Activated T-helper 17 cell treated with anti-CD3 and anti-CD28 coated beads, Interleukin-2, amount 50 U/mL, for 72 hours (primary cell): ENCODE results near the gene PDXDC1. TPM values are rescaled to one million over a fixed set of nuclear protein-coding genes. Genes with fewer than 3 reads are reported as not detected.
"Not testable (repeated sequence)": the region's sequence is repeated elsewhere in the genome, so short reads cannot be mapped to it uniquely, and the experiment has no call there.

ENCODE experiments used
- ATAC-seq: fragments of 150-1000 bp; cut with Tn5 transposase; replicated peaks from 2 replicates; pipeline ENCODE4 v1.10.0; 2021; ENCODE audit warnings: mild to moderate bottlenecking, moderate library complexity
- H3K27ac Mint-ChIP-seq: one replicate; pipeline ENCODE4 v1.8.0; 2022; ENCODE audit warnings: mixed read lengths
- H3K27me3 Mint-ChIP-seq: one replicate; pipeline ENCODE4 v1.8.0; 2022; ENCODE audit warnings: mixed read lengths
- H3K36me3 Mint-ChIP-seq: one replicate; pipeline ENCODE4 v1.8.0; 2022; ENCODE audit warnings: low read depth, mild to moderate bottlenecking, mixed read lengths
- H3K4me1 Mint-ChIP-seq: one replicate; pipeline ENCODE4 v1.8.0; 2022; ENCODE audit warnings: mixed read lengths
- H3K4me3 Mint-ChIP-seq: one replicate; pipeline ENCODE4 v1.8.0; 2022; ENCODE audit warnings: mild to moderate bottlenecking, mixed read lengths
- H3K9me3 Mint-ChIP-seq: one replicate; pipeline ENCODE4 v1.8.0; 2022; ENCODE audit warnings: mixed read lengths
- total RNA-seq, 2 donors: library from RNA; stranded (reverse); gene quantifications; one replicate each; pipeline ENCODE4 v1.2.3, GENCODE V29; 2022

Gene PDXDC1
- total RNA-seq, 2 donors from 2014 or later, result 49.8 to 60.8 TPM

DNA sequence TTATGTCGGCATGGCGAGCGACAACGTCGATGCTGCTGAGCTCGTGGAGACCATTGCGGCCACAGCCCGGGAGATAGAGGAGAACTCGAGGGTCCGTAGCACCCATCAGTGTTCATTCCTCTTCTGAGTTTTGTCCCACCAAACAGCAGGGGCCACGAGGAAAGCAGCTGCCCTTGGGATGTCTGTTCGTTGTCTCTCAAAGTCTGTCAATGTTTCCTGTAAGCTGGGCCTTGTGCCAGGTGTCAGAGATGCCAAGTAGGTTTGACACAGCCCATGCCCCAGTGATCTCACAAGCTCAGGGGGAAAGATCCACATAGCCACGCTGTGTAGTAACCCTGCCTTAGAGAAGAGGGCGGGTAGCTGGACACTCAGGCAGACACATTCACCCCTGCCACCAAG, 58.5 kb downstream of the PDXDC1 start:
- Mint-ChIP-seq H3K27me3 (no peaks in the 10 kb centered on the region), H3K36me3 (peaks cover 87% of the 10 kb centered on the region), H3K9me3 (no peaks in the 10 kb centered on the region), H3K27ac (no peak overlapping the region), H3K4me1 (peaks cover 7% of the 10 kb centered on the region), H3K4me3 (no peak overlapping the region)
- no peak for ATAC-seq

DNA sequence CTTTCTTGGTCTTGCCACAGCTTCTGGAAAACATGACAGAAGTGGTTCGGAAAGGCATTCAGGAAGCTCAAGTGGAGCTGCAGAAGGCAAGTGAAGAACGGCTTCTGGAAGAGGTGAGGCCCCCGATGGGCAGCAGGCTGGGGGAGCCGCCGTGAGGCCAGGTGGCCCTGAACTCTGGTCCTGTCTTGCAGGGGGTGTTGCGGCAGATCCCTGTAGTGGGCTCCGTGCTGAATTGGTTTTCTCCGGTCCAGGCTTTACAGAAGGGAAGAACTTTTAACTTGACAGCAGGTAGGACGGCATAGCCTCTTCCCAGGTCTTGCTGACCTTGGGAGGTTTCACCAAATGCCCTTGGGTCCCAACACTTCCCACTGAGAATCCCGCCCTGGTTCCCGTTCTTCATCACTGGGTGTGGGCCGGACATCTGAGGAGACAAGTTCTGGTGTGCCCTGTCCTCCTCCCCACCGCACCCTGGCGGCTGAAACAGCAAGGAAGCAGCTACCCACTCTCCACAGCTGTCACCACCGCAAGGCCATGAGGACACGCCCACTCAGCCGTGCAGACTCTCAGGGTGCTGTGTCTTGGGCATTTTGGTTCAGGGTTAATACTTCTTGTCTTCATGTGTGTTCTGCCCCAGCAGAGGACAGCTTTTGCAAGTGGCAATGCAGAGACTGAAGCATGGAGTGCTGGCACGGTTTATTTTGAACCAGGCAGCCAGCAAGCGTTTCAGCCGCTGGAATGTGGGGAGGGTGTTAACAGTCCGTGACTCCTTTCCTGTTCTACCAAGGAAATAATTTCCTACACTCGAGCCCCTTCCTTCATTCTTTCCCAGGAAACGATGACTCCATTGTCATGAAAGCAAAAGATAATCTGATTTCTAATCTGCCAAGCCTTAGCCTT, 59.7 kb downstream of the PDXDC1 start:
- H3K4me1 Mint-ChIP-seq, result peaks cover 7% of the 10 kb centered on the region
- no peaks in the 10 kb centered on the region for H3K9me3 Mint-ChIP-seq
- no peak overlapping the region for H3K4me3 Mint-ChIP-seq
- H3K36me3 Mint-ChIP-seq, result peaks cover 88% of the 10 kb centered on the region
- no peak overlapping the region for H3K27ac Mint-ChIP-seq
- ATAC-seq, result no peak
- no peaks in the 10 kb centered on the region for H3K27me3 Mint-ChIP-seq

DNA sequence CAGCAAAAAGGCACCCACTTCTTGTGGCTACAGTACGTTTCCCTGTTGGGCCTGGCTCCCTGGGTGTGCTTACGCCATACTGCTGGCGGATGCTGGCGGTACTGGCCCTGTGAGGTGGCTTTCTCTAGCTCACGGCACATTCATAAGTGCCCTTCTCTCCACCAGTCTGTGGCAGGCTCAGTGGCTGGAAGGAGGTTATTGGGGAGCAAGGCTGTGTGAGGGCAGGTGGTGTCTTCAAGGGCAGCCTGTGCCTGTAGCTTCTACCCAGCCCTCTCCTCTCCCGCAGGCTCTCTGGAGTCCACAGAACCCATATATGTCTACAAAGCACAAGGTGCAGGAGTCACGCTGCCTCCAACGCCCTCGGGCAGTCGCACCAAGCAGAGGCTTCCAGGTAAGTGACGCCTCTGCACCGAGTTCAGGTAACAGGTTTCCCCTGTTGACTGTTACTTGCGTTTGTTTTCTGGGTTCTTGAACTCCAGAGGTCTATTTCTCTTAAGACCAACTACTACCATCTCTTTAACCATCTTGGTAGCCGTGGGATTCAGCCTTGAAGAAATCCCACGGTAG, 60.4 kb downstream of the PDXDC1 start:
- H3K4me3 Mint-ChIP-seq, result no peak overlapping the region

DNA sequence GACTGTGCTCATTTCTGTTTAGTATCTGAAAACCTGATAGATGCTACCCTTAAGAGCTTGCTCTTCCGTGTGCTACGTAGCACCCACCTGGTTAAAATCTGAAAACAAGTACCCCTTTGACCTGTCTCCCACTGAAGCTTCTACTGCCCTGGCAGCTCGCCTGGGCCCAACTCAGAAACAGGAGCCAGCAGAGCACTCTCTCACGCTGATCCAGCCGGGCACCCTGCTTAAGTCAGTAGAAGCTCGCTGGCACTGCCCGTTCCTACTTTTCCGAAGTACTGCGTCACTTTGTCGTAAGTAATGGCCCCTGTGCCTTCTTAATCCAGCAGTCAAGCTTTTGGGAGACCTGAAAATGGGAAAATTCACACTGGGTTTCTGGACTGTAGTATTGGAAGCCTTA, 62.2 kb downstream of the PDXDC1 start:
- Mint-ChIP-seq H3K9me3 (no peaks in the 10 kb centered on the region), H3K27me3 (no peaks in the 10 kb centered on the region), H3K36me3 (peaks cover 92% of the 10 kb centered on the region), H3K4me3 (no peak overlapping the region), H3K27ac (no peak overlapping the region), H3K4me1 (no peaks in the 10 kb centered on the region)
- no peak for ATAC-seq

More for the DNA sequence above, 60.4 kb downstream of the PDXDC1 start:
- Mint-ChIP-seq H3K4me1 (peaks cover 7% of the 10 kb centered on the region), H3K36me3 (peaks cover 96% of the 10 kb centered on the region), H3K27me3 (no peaks in the 10 kb centered on the region), H3K9me3 (no peaks in the 10 kb centered on the region), H3K27ac (no peak overlapping the region)
- ATAC-seq, result no peak

DNA sequence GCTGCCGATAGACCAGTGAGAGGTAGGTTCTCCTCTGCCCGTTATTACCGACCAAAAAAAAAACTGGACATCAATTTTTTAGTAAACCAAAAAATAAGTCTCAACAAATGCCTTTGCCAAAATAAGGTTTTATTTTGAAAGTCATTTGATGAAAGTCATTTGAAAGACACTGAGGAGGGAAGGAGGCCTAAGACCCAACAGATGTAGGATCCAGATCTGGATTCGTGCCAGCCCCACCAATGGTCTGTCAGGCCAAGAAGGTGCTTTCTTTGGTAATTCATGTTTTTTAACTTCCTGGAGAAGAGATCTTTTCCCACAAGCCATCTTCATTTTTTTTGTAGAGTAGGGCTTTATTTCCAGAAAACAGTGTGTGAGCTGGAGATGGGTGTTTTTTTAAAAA, 62.9 kb downstream of the PDXDC1 start:
- peaks cover 90% of the 10 kb centered on the region for H3K36me3 Mint-ChIP-seq
- no peaks in the 10 kb centered on the region for H3K4me1 Mint-ChIP-seq
- H3K4me3 Mint-ChIP-seq, result no peak overlapping the region
- H3K27ac Mint-ChIP-seq, result no peak overlapping the region
- no peak for ATAC-seq
- no peaks in the 10 kb centered on the region for H3K9me3 Mint-ChIP-seq
- no peaks in the 10 kb centered on the region for H3K27me3 Mint-ChIP-seq

DNA sequence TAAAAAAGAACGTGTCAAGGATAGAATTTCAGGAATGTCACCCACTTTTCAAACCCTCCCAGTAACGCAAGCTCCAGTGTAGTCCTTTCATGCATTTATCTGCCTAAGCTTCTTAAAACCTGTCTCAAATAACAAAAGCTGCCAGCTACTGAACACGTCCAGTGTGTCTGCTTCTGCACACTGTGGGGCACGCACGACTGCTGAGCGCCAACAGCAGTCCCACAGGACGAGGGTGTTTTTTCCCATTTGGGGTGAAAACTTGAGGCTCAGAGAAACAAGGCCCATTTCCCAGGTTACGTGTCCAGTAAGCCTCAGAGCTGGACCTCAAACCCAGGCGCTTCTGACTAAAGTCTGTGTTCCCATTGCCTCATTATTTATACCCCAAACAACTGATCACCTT, 63.9 kb downstream of the PDXDC1 start:
- Mint-ChIP-seq H3K9me3 (no peaks in the 10 kb centered on the region), H3K27ac (no peak overlapping the region), H3K4me1 (no peaks in the 10 kb centered on the region), H3K4me3 (no peak overlapping the region), H3K27me3 (no peaks in the 10 kb centered on the region), H3K36me3 (peaks cover 89% of the 10 kb centered on the region)
- ATAC-seq, result no peak

DNA sequence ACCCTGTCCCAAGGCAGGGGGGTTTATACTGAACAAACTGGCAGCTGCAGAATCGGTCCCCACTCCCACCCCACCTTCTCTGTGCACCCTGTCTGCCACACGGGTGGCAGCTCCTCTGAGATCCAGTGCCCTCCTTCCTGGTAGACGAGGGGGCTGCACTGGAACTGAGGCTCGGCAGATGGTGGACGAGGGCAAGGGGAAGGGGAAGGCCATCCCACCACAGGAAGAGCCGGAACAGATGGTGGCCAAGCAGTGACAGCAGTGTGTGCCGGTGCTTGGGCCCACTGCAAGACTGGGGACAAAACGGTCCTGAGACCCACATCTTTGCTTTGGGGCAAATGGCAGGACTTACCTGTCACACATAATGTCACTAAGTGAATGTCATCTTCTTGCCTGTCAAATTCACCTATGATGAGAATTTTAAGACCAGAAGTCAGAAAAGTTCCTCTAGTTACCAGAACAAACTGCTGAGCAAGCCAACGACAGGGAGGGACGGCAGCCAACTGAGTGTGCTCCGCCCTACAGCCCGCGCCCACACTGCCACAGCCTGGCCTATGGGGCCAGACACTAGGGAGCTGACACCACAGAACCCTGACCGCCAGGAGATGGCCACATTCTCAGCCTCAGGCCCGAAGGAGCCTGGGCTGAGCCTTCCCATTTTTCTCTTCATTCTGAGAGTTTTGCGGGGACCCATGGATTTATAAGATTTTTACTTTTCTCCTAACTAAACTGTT, 66.6 kb downstream of the PDXDC1 start:
- H3K4me3 Mint-ChIP-seq, result no peak overlapping the region
- H3K4me1 Mint-ChIP-seq, result no peaks in the 10 kb centered on the region
- H3K27ac Mint-ChIP-seq, result no peak overlapping the region
- no peaks in the 10 kb centered on the region for H3K9me3 Mint-ChIP-seq
- ATAC-seq, result no peak
- peaks cover 89% of the 10 kb centered on the region for H3K36me3 Mint-ChIP-seq
- no peaks in the 10 kb centered on the region for H3K27me3 Mint-ChIP-seq

DNA sequence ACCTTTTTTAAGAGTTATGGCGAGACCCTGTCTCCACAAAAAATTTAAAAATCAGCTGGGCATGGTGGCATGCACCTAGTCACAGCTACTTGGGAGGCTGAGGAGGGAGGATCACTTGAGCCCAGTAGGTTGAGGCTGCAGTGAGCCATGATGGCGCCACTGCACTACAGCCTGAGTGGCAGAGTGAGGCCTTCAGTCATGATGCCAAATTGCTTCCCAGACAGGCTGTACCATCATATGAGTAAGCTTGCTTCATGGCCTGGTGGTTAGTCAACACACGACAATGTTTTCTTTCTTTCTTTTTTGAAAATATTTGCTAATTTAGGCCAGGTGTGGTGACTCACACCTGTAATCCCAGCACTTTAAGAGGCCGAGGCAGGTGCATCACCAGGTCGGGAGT, 68.5 kb downstream of the PDXDC1 start:
- Mint-ChIP-seq H3K27me3 (no peaks in the 10 kb centered on the region), H3K36me3 (peaks cover 79% of the 10 kb centered on the region), H3K4me1 (peaks cover 5% of the 10 kb centered on the region), H3K9me3 (no peaks in the 10 kb centered on the region), H3K4me3 (no peak overlapping the region), H3K27ac (peak overlapping the region; percentile 30)
- no peak for ATAC-seq

DNA sequence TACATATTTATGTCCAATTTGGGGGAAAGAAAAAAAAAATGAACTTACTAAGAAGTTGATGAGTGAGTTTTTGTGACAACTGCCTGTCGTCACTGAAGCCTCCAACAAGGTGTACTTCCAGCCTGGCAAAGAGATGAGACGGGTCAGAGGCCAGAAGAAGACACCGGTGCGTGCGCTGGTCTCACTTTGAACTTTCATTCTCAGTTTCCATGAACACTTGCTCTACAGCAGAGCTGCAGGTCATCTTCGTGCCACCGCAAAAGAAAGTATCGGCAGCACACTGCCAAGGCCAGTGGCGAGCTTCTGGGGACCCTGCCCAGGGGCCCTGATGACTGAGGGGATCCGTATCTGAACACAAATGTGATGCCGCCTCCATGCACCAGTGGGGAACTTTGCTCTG, 69.5 kb downstream of the PDXDC1 start:
- no peak overlapping the region for H3K4me3 Mint-ChIP-seq
- no peak for ATAC-seq
- H3K9me3 Mint-ChIP-seq, result no peaks in the 10 kb centered on the region
- peaks cover 5% of the 10 kb centered on the region for H3K4me1 Mint-ChIP-seq
- H3K27me3 Mint-ChIP-seq, result no peaks in the 10 kb centered on the region
- peaks cover 70% of the 10 kb centered on the region for H3K36me3 Mint-ChIP-seq
- no peak overlapping the region for H3K27ac Mint-ChIP-seq

DNA sequence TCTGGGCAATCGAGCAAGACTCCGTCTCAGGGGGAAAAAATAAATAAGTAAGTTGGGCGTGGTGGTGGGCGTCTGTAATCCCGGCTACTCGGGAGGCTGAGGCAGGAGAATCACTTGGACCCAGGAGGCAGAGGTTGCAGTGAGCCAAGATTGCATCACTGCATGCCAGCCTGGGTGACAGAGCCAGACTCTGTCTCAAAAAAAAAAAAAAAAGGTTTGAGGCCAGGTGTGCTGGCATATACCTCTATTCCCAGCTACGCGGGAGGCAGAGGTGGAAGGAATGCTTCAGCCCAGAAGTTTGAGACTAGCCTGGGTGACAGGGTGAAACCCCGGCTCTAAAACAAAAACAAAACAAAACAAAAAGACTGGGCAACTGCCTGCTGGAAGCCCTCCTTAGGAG, 70.4 kb downstream of the PDXDC1 start:
- ATAC-seq, H3K27ac Mint-ChIP-seq, H3K4me3 Mint-ChIP-seq, H3K9me3 Mint-ChIP-seq, H3K27me3 Mint-ChIP-seq, H3K4me1 Mint-ChIP-seq: not testable (repeated sequence)
- H3K36me3 Mint-ChIP-seq, result peaks cover 60% of the 10 kb centered on the region

DNA sequence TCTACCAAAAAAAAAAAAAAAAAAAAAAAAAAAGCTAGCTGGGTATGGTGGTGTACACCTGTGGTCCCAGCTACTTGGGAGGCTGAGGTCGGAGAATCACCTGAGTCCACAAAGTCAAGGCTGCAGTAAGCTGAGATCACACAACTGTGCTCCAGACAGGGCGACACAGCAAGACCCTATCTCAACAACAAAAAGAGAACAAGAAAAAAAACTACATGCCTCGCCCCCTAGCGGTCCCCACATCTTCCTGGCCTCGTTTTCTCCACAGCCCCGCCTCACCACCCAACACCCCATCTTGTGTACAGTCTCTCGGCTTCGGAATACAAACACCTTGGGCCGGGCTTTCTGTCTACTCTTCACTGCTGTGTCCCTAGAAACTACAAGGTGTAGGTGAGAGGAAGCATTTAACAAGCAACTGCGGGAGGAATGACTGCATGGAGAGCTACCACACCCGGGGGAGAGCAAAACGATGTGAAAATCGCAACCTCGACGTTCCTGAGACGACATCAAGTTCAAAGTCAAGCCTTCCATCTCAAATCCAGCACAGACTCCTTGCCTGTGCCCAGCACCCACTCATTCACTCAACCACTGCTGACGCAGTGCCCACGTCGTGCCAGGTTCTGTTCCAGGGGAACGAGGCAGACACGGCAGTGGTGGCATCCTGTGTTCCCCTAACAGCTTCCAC, 72.0 kb downstream of the PDXDC1 start:
- Mint-ChIP-seq H3K36me3 (peaks cover 51% of the 10 kb centered on the region), H3K27ac (peak overlapping the region; percentile 73), H3K4me1 (peaks cover 7% of the 10 kb centered on the region), H3K27me3 (no peaks in the 10 kb centered on the region), H3K9me3 (no peaks in the 10 kb centered on the region), H3K4me3 (no peak overlapping the region)
- no peak for ATAC-seq

DNA sequence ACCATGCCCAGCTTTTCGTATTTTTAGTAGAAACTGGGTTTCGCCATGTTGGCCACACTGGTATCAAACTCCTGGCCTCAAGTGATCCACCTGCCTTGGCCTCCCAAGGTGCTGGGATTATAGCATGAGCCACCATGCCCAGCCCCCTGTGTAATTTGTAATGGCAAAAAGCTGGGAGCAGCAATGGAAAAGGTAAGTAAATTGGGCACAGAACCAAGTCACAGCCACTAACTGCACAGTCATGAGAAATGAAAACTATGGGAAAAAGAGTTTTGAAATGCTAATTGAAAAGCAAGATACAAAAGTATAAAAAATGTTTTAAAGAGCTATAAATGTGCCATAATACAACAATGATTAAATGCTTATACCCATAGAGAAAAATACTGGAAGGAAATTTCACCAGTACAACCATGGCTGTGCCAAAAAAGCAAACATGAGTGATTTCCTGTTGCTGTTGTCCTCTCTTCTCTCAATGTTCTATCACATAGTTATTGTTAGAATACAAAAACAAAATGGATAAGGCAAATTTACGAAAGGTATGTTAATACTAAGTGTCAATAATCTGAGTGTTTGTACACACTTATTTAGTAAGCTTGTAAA, 74.9 kb downstream of the PDXDC1 start:
- Mint-ChIP-seq H3K36me3 (peaks cover 26% of the 10 kb centered on the region), H3K4me3 (no peak overlapping the region), H3K27ac (no peak overlapping the region), H3K27me3 (no peaks in the 10 kb centered on the region), H3K4me1 (peaks cover 19% of the 10 kb centered on the region), H3K9me3 (no peaks in the 10 kb centered on the region)
- ATAC-seq, result no peak

DNA sequence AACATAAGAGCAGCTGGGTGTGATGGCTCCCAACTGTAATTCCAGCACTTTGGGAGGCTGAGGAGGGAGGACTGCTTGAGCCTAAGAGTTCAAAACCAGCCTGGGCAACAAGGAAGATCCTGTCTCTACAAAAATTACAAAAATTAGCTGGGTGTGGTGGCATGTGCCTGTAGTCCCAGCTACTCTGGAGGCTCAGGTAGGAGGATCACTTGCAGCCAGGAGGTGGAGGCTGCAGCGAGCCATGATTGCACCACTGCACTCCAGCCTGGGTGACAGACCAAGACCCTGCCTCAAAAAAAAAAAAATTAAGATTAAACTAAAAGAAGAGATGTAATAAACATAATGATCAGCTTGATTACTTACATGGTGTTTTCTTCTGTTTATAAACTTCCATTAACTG, 75.6 kb downstream of the PDXDC1 start:
- not testable (repeated sequence) for H3K27ac Mint-ChIP-seq, H3K4me3 Mint-ChIP-seq, ATAC-seq, H3K27me3 Mint-ChIP-seq, H3K9me3 Mint-ChIP-seq
- peaks cover 20% of the 10 kb centered on the region for H3K36me3 Mint-ChIP-seq
- H3K4me1 Mint-ChIP-seq, result peaks cover 23% of the 10 kb centered on the region

DNA sequence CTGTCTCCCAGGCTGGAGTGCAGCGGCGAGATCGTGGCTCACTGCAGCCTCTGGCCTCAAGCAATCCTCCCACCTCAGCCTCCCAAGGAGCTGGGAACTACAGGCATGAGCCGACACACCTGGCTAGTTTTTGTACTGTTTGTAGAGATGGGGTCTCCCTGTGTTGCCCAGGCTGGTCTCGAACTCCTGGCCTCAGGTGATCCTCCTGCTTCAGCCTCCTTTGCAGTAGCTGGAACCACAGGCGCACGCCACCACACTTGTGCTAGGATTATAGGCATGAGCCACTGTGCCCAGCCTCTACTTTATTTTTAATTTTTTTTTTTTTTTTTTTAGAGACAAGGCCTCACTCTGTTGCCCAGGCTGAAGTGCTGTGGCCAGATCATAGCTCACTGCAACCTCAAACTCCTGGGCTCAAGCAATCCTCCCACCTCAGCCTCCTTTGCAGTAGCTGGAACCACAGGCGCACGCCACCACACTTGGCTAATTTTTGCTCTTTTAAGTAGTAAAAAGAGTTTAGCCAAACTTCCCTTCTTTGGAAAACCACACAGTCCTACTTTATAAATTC, 76.6 kb downstream of the PDXDC1 start:
- no peak overlapping the region for H3K27ac Mint-ChIP-seq
- no peak for ATAC-seq
- H3K9me3 Mint-ChIP-seq, result no peaks in the 10 kb centered on the region
- H3K4me1 Mint-ChIP-seq, result peaks cover 23% of the 10 kb centered on the region
- H3K27me3 Mint-ChIP-seq, result no peaks in the 10 kb centered on the region
- H3K36me3 Mint-ChIP-seq, result peaks cover 10% of the 10 kb centered on the region
- no peak overlapping the region for H3K4me3 Mint-ChIP-seq
